HG03159 (cell line): ENCODE data around the gene MEG3.

Source experiments
- ATAC-seq: cut with Tn5 transposase; IDR thresholded peaks from one replicate; pipeline ENCODE4 v1.9.1; 2021; ENCODE audit warnings: mild to moderate bottlenecking, moderate library complexity; ENCODE audit not compliant: unreplicated experiment

MEG3 gene

GRCh38 chr14:100862277-100862676 lies 36.4 kb downstream of the MEG3 start:
- no peak for ATAC-seq

GRCh38 chr14:100862793-100863192 lies 36.9 kb downstream of the MEG3 start:
- no peak for ATAC-seq

GRCh38 chr14:100864206-100864605 lies 38.3 kb downstream of the MEG3 start:
- ATAC-seq = no peak

GRCh38 chr14:100864960-100865681 lies 39.2 kb downstream of the MEG3 start:
- ATAC-seq = no peak

GRCh38 chr14:100865682-100866591 lies 40.0 kb downstream of the MEG3 start:
- no peak for ATAC-seq

GRCh38 chr14:100866666-100867630 lies 41.0 kb downstream of the MEG3 start:
- no peak for ATAC-seq

GRCh38 chr14:100867631-100868315 lies 41.9 kb downstream of the MEG3 start:
- ATAC-seq = no peak

- no peak for ATAC-seq
These were observed 42.9 kb downstream of the MEG3 start for GRCh38 chr14:100868621-100869370.

- ATAC-seq = no peak
These were observed 45.6 kb downstream of the MEG3 start for GRCh38 chr14:100871234-100872186.

- ATAC-seq = no peak
These were observed 46.6 kb downstream of the MEG3 start for GRCh38 chr14:100872259-100873095.

- ATAC-seq = no peak
These were observed 47.2 kb downstream of the MEG3 start for GRCh38 chr14:100873096-100873482.

GRCh38 chr14:100874051-100874410 lies 48.1 kb downstream of the MEG3 start:
- no peak for ATAC-seq

- ATAC-seq = no peak
These were observed 48.6 kb downstream of the MEG3 start for GRCh38 chr14:100874411-100875091.

- no peak for ATAC-seq
These were observed 49.2 kb downstream of the MEG3 start for GRCh38 chr14:100875126-100875525.

- ATAC-seq = no peak
These were observed 50.1 kb downstream of the MEG3 start for GRCh38 chr14:100875861-100876590.
